GM23338 (cell line): Measurements from ENCODE around the gene BIN1. TPM values are rescaled to one million over a fixed set of nuclear protein-coding genes. Genes with fewer than 3 reads are reported as not detected.

Experiments used
- ATAC-seq: fragments of 200-7000 bp; cut with Tn5 transposase; 3 replicates; pipeline ENCODE4 v1.9.1; 2020
- DNase-seq: peaks from one replicate; pipeline ENCODE4 v3.0.0-alpha.2; 2015; ENCODE audit warnings: low spot score
- H2AFZ ChIP-seq: fragments of 200-600 bp; sonication (generic); 2 replicates; pipeline ENCODE4 v1.8.0; 2016; ENCODE audit warnings: antibody characterized with exemption, mild to moderate bottlenecking, moderate library complexity
- H3F3A ChIP-seq: fragments of 200-600 bp; sonication (generic); replicated peaks from 2 replicates; pipeline ENCODE4 v1.8.0; 2017; ENCODE audit warnings: antibody characterized with exemption, mixed run types, low read depth
- H3K27ac ChIP-seq: fragments of 200-600 bp; sonication (generic); 2 replicates; pipeline ENCODE4 v1.6.1; 2016; ENCODE audit warnings: low read depth
- H3K27me3 ChIP-seq: fragments of 200-600 bp; sonication (generic); 2 replicates; pipeline ENCODE4 v1.8.0; 2016; ENCODE audit warnings: mild to moderate bottlenecking, mixed run types, moderate library complexity; ENCODE audit not compliant: insufficient read depth
- H3K36me3 ChIP-seq: fragments of 200-600 bp; sonication (generic); 2 replicates; pipeline ENCODE4 v1.8.0; 2016; ENCODE audit warnings: mild to moderate bottlenecking; ENCODE audit not compliant: insufficient read depth
- H3K4me1 ChIP-seq: fragments of 200-600 bp; sonication (generic); 2 replicates; pipeline ENCODE4 v1.8.0; 2016; ENCODE audit warnings: mild to moderate bottlenecking, moderate library complexity; ENCODE audit not compliant: insufficient read depth
- H3K4me2 ChIP-seq: fragments of 200-600 bp; sonication (generic); 2 replicates; pipeline ENCODE4 v1.7.1; 2017; ENCODE audit warnings: mixed run types
- H3K4me3 ChIP-seq: fragments of 200-600 bp; sonication (generic); 2 replicates; pipeline ENCODE4 v1.6.1; 2016; ENCODE audit warnings: mixed run types
- H3K79me2 ChIP-seq: fragments of 200-600 bp; sonication (generic); replicated peaks from 2 replicates; pipeline ENCODE4 v1.8.0; 2017; ENCODE audit warnings: mild to moderate bottlenecking; ENCODE audit not compliant: insufficient read depth
- H3K9me2 ChIP-seq: fragments of 200-600 bp; sonication (generic); 2 replicates; pipeline ENCODE4 v1.8.0; 2017; ENCODE audit not compliant: insufficient read depth
- H4K20me1 ChIP-seq: fragments of 200-600 bp; sonication (generic); replicated peaks from 2 replicates; pipeline ENCODE4 v1.8.0; 2017; ENCODE audit warnings: mild to moderate bottlenecking; ENCODE audit not compliant: insufficient read depth
- H3K27ac Mint-ChIP-seq: 2 replicates; pipeline ENCODE4 v1.8.0; 2020; ENCODE audit warnings: inconsistent platforms, mild to moderate bottlenecking, moderate library complexity, mixed read lengths
- H3K27me3 Mint-ChIP-seq: 3 replicates; pipeline ENCODE4 v1.8.0; 2022; ENCODE audit warnings: low read depth, mild to moderate bottlenecking, moderate library complexity, mixed read lengths, inconsistent platforms; ENCODE audit not compliant: insufficient read depth, poor library complexity
- H3K36me3 Mint-ChIP-seq: 3 replicates; pipeline ENCODE4 v1.8.0; 2021; ENCODE audit warnings: low read depth, mild to moderate bottlenecking, inconsistent platforms, moderate library complexity, mixed read lengths
- H3K4me1 Mint-ChIP-seq: 3 replicates; pipeline ENCODE4 v1.8.0; 2020; ENCODE audit warnings: mild to moderate bottlenecking, inconsistent platforms, mixed read lengths
- H3K4me3 Mint-ChIP-seq: 3 replicates; pipeline ENCODE4 v1.8.0; 2021; ENCODE audit warnings: moderate library complexity, mild to moderate bottlenecking, inconsistent platforms, mixed read lengths
- H3K9me3 Mint-ChIP-seq: 3 replicates; pipeline ENCODE4 v1.8.0; 2020; ENCODE audit warnings: moderate library complexity, mild to moderate bottlenecking, inconsistent platforms, mixed read lengths
- CTCF ChIP-seq, 2 experiments: fragments of 200-600 bp in 1 of 2; sonication (generic) in 1 of 2; conservative IDR thresholded peaks; 2 replicates each; pipeline versions ENCODE4 v1.5.1 to v1.6.1; 2016 to 2017; ENCODE audit warnings: antibody characterized with exemption in 2 of 2, low read depth in 2 of 2, mild to moderate bottlenecking in 2 of 2, moderate library complexity in 1 of 2
- ETS1 ChIP-seq: IDR thresholded peaks from 2 replicates; pipeline ENCODE4 v1.6.1; 2016; ENCODE audit warnings: antibody characterized with exemption
- EZH2 ChIP-seq: fragments of 200-600 bp; sonication (generic); IDR thresholded peaks from one replicate; pipeline ENCODE4 v1.8.0; 2017; ENCODE audit warnings: antibody characterized with exemption, mild to moderate bottlenecking, low read depth; ENCODE audit not compliant: unreplicated experiment
- EZH2phosphoT487 ChIP-seq: fragments of 200-600 bp; sonication (generic); IDR thresholded peaks from one replicate; pipeline ENCODE4 v1.8.1; 2018; ENCODE audit warnings: antibody characterized with exemption; ENCODE audit not compliant: unreplicated experiment
- JUNB ChIP-seq: IDR thresholded peaks from one replicate; pipeline ENCODE4 v1.6.1; 2016; ENCODE audit warnings: antibody characterized with exemption; ENCODE audit not compliant: unreplicated experiment
- NANOG ChIP-seq: IDR thresholded peaks from 2 replicates; pipeline ENCODE4 v1.6.1; 2016; ENCODE audit warnings: antibody characterized with exemption, borderline replicate concordance
- POLR2AphosphoS5 ChIP-seq: IDR thresholded peaks from 2 replicates; pipeline ENCODE4 v1.6.1; 2016; ENCODE audit warnings: antibody characterized with exemption, low read depth
- STAT1 ChIP-seq: IDR thresholded peaks from one replicate; pipeline ENCODE4 v1.6.1; 2016; ENCODE audit warnings: antibody characterized with exemption; ENCODE audit not compliant: unreplicated experiment
- ZNF114 ChIP-seq: fragments of 250-450 bp; sonication (Bioruptor Pico); IDR thresholded peaks from 2 replicates; pipeline ENCODE4 v1.5.0; 2020; ENCODE audit warnings: mild to moderate bottlenecking, moderate library complexity
- ZNF331 ChIP-seq: fragments of 250-450 bp; sonication (Bioruptor Pico); IDR thresholded peaks from 2 replicates; pipeline ENCODE4 v1.5.0; 2020; ENCODE audit warnings: low read depth, mild to moderate bottlenecking, moderate library complexity
- ZNF462 ChIP-seq: fragments of 250-450 bp; sonication (Bioruptor Pico); IDR thresholded peaks from 2 replicates; pipeline ENCODE4 v1.5.0; 2020; ENCODE audit warnings: mild to moderate bottlenecking, moderate library complexity
- polyA plus RNA-seq: library from polyadenylated mRNA; unstranded; fragments of >200 nt; fragmentation: Nextera tagmentation; extraction: Ambion mirVana; gene quantifications from 2 replicates; pipeline ENCODE4 v1.2.1, GENCODE V29; 2016
- total RNA-seq: library from RNA; depleted of rRNA; stranded (reverse); fragments of >200 nt; shearing (Covaris generic); gene quantifications from 2 replicates; pipeline ENCODE4 v1.2.3, GENCODE V29; 2014

Gene BIN1
- total and polyA plus RNA-seq, 2 experiments from 2014 or later = 30.1 to 56.4 TPM

GRCh38 chr2:127046579-127046978 lies 60.4 kb downstream of the BIN1 start (continued):
- TF ChIP-seq ZNF462 (no peak), CTCF (conservative IDR thresholded peaks at IDR 0.05; ENCODE audit: low read depth in 2 of 2) (no peak), NANOG (no peak), JUNB (no peak), ETS1 (no peak)

DNA sequence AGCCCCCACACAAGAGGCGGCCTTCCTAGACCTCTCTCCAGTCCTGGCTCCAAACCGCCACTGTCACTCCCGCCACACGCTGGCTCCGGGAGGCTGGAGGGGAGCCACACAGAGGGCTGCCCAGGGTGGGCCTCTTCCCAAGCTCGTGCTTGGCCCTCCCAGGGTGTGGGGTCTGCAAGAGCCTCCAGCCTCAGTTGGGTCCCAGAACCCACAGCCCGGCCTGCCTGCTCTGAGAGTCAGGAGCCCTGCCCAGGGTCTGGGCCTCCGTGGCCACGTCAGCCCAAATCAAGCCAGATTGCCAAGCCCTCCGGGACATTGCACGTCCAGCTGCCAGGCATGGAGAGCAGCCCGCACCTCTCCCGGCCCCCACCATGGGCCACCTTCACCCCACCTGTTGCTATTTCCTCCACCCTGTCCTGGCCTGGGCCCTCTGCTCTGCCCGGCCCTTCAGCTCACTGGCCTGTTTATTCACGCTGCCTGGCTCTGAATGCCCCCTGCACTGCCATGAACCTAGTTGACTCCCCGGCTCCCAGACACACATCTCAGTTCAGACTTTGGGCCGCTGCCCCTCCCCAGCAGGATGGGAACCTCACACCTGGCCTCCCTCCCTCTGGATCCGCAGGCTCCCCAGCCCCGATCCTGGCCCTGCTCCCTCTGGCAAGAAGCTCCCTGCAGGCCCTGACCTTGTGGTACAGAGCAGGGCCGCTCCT lies 61.0 kb downstream of the BIN1 start:
- no peaks in the 10 kb centered on the region for H4K20me1 ChIP-seq
- no peak overlapping the region for H3K4me2 ChIP-seq
- 0 out of 2 replicates have a peak, but pooled peaks cover 3% of the 10 kb centered on the region for H3K4me1 ChIP-seq
- H3K79me2 ChIP-seq = no peaks in the 10 kb centered on the region
- H3K27me3 Mint-ChIP-seq = peaks cover 10% of the 10 kb centered on the region
- no peak overlapping the region for H3K4me3 Mint-ChIP-seq
- H3K27ac Mint-ChIP-seq = no peak overlapping the region
- peaks cover 4% of the 10 kb centered on the region; the same call in 1 of the 2 replicates for H3K9me2 ChIP-seq
- no peaks in the 10 kb centered on the region for H3K27me3 ChIP-seq
- no peak overlapping the region for H3K27ac ChIP-seq
- DNase-seq (no peak), ATAC-seq (no peak)
- peaks cover 3% of the 10 kb centered on the region; the same call in 1 of the 3 replicates for H3K4me1 Mint-ChIP-seq
- peaks cover 9% of the 10 kb centered on the region for H3F3A ChIP-seq
- H3K36me3 ChIP-seq = no peaks in the 10 kb centered on the region
- no peak overlapping the region for H2AFZ ChIP-seq
- no peak overlapping the region for H3K4me3 ChIP-seq
- H3K9me3 Mint-ChIP-seq = no peaks in the 10 kb centered on the region
- H3K36me3 Mint-ChIP-seq = no peaks in the 10 kb centered on the region
- TF ChIP-seq ZNF114 (CRISPR knock-in tag) (no peak), EZH2phosphoT487 (no peak), CTCF (conservative IDR thresholded peaks at IDR 0.05; ENCODE audit: low read depth in 2 of 2) (no peak), NANOG (no peak), EZH2 (no peak), ETS1 (no peak), POLR2AphosphoS5 (no peak), JUNB (no peak), STAT1 (no peak), ZNF331 (no peak)
